GM23338 (cell line): Measurements from ENCODE around the gene NELFCD. TPM values are rescaled to one million over a fixed set of nuclear protein-coding genes. Genes with fewer than 3 reads are reported as not detected.

Experiments used
- ATAC-seq: fragments of 200-7000 bp; cut with Tn5 transposase; 3 replicates; pipeline ENCODE4 v1.9.1; 2020
- DNase-seq: peaks from one replicate; pipeline ENCODE4 v3.0.0-alpha.2; 2015; ENCODE audit warnings: low spot score
- H2AFZ ChIP-seq: fragments of 200-600 bp; sonication (generic); 2 replicates; pipeline ENCODE4 v1.8.0; 2016; ENCODE audit warnings: antibody characterized with exemption, mild to moderate bottlenecking, moderate library complexity
- H3F3A ChIP-seq: fragments of 200-600 bp; sonication (generic); replicated peaks from 2 replicates; pipeline ENCODE4 v1.8.0; 2017; ENCODE audit warnings: antibody characterized with exemption, mixed run types, low read depth
- H3K27ac ChIP-seq: fragments of 200-600 bp; sonication (generic); 2 replicates; pipeline ENCODE4 v1.6.1; 2016; ENCODE audit warnings: low read depth
- H3K27me3 ChIP-seq: fragments of 200-600 bp; sonication (generic); 2 replicates; pipeline ENCODE4 v1.8.0; 2016; ENCODE audit warnings: mild to moderate bottlenecking, mixed run types, moderate library complexity; ENCODE audit not compliant: insufficient read depth
- H3K36me3 ChIP-seq: fragments of 200-600 bp; sonication (generic); 2 replicates; pipeline ENCODE4 v1.8.0; 2016; ENCODE audit warnings: mild to moderate bottlenecking; ENCODE audit not compliant: insufficient read depth
- H3K4me1 ChIP-seq: fragments of 200-600 bp; sonication (generic); 2 replicates; pipeline ENCODE4 v1.8.0; 2016; ENCODE audit warnings: mild to moderate bottlenecking, moderate library complexity; ENCODE audit not compliant: insufficient read depth
- H3K4me2 ChIP-seq: fragments of 200-600 bp; sonication (generic); 2 replicates; pipeline ENCODE4 v1.7.1; 2017; ENCODE audit warnings: mixed run types
- H3K4me3 ChIP-seq: fragments of 200-600 bp; sonication (generic); 2 replicates; pipeline ENCODE4 v1.6.1; 2016; ENCODE audit warnings: mixed run types
- H3K79me2 ChIP-seq: fragments of 200-600 bp; sonication (generic); replicated peaks from 2 replicates; pipeline ENCODE4 v1.8.0; 2017; ENCODE audit warnings: mild to moderate bottlenecking; ENCODE audit not compliant: insufficient read depth
- H3K9me2 ChIP-seq: fragments of 200-600 bp; sonication (generic); 2 replicates; pipeline ENCODE4 v1.8.0; 2017; ENCODE audit not compliant: insufficient read depth
- H4K20me1 ChIP-seq: fragments of 200-600 bp; sonication (generic); replicated peaks from 2 replicates; pipeline ENCODE4 v1.8.0; 2017; ENCODE audit warnings: mild to moderate bottlenecking; ENCODE audit not compliant: insufficient read depth
- H3K27ac Mint-ChIP-seq: 2 replicates; pipeline ENCODE4 v1.8.0; 2020; ENCODE audit warnings: inconsistent platforms, mild to moderate bottlenecking, moderate library complexity, mixed read lengths
- H3K27me3 Mint-ChIP-seq: 3 replicates; pipeline ENCODE4 v1.8.0; 2022; ENCODE audit warnings: low read depth, mild to moderate bottlenecking, moderate library complexity, mixed read lengths, inconsistent platforms; ENCODE audit not compliant: insufficient read depth, poor library complexity
- H3K36me3 Mint-ChIP-seq: 3 replicates; pipeline ENCODE4 v1.8.0; 2021; ENCODE audit warnings: low read depth, mild to moderate bottlenecking, inconsistent platforms, moderate library complexity, mixed read lengths
- H3K4me1 Mint-ChIP-seq: 3 replicates; pipeline ENCODE4 v1.8.0; 2020; ENCODE audit warnings: mild to moderate bottlenecking, inconsistent platforms, mixed read lengths
- H3K4me3 Mint-ChIP-seq: 3 replicates; pipeline ENCODE4 v1.8.0; 2021; ENCODE audit warnings: moderate library complexity, mild to moderate bottlenecking, inconsistent platforms, mixed read lengths
- H3K9me3 Mint-ChIP-seq: 3 replicates; pipeline ENCODE4 v1.8.0; 2020; ENCODE audit warnings: moderate library complexity, mild to moderate bottlenecking, inconsistent platforms, mixed read lengths
- CREB1 ChIP-seq: fragments of 250-450 bp; sonication (Bioruptor Pico); IDR thresholded peaks from 2 replicates; pipeline ENCODE4 v1.5.0; 2020; ENCODE audit warnings: low read depth, mild to moderate bottlenecking, moderate library complexity
- CTCF ChIP-seq, 2 experiments: fragments of 200-600 bp in 1 of 2; sonication (generic) in 1 of 2; conservative IDR thresholded peaks; 2 replicates each; pipeline versions ENCODE4 v1.5.1 to v1.6.1; 2016 to 2017; ENCODE audit warnings: antibody characterized with exemption in 2 of 2, low read depth in 2 of 2, mild to moderate bottlenecking in 2 of 2, moderate library complexity in 1 of 2
- JUNB ChIP-seq: IDR thresholded peaks from one replicate; pipeline ENCODE4 v1.6.1; 2016; ENCODE audit warnings: antibody characterized with exemption; ENCODE audit not compliant: unreplicated experiment
- NANOG ChIP-seq: IDR thresholded peaks from 2 replicates; pipeline ENCODE4 v1.6.1; 2016; ENCODE audit warnings: antibody characterized with exemption, borderline replicate concordance
- REST ChIP-seq: IDR thresholded peaks from one replicate; pipeline ENCODE4 v1.6.1; 2018; ENCODE audit warnings: antibody characterized with exemption; ENCODE audit not compliant: unreplicated experiment
- STAT1 ChIP-seq: IDR thresholded peaks from one replicate; pipeline ENCODE4 v1.6.1; 2016; ENCODE audit warnings: antibody characterized with exemption; ENCODE audit not compliant: unreplicated experiment
- ZNF114 ChIP-seq: fragments of 250-450 bp; sonication (Bioruptor Pico); IDR thresholded peaks from 2 replicates; pipeline ENCODE4 v1.5.0; 2020; ENCODE audit warnings: mild to moderate bottlenecking, moderate library complexity
- ZNF331 ChIP-seq: fragments of 250-450 bp; sonication (Bioruptor Pico); IDR thresholded peaks from 2 replicates; pipeline ENCODE4 v1.5.0; 2020; ENCODE audit warnings: low read depth, mild to moderate bottlenecking, moderate library complexity
- ZNF462 ChIP-seq: fragments of 250-450 bp; sonication (Bioruptor Pico); IDR thresholded peaks from 2 replicates; pipeline ENCODE4 v1.5.0; 2020; ENCODE audit warnings: mild to moderate bottlenecking, moderate library complexity
- polyA plus RNA-seq: library from polyadenylated mRNA; unstranded; fragments of >200 nt; fragmentation: Nextera tagmentation; extraction: Ambion mirVana; gene quantifications from 2 replicates; pipeline ENCODE4 v1.2.1, GENCODE V29; 2016
- total RNA-seq: library from RNA; depleted of rRNA; stranded (reverse); fragments of >200 nt; shearing (Covaris generic); gene quantifications from 2 replicates; pipeline ENCODE4 v1.2.3, GENCODE V29; 2014

NELFCD gene
- total and polyA plus RNA-seq, 2 experiments from 2014 or later, result 52.9 to 75.8 TPM

GRCh38 chr20:58938078-58938477 is 43.0 kb upstream of the NELFCD start (continued):
- TF ChIP-seq REST, result no peak

GRCh38 chr20:58938541-58938940 is 42.5 kb upstream of the NELFCD start:
- H3K27me3 Mint-ChIP-seq, result peaks cover 3% of the 10 kb centered on the region
- peaks cover 5% of the 10 kb centered on the region; the same call in 1 of the 3 replicates for H3K9me3 Mint-ChIP-seq
- ATAC-seq (no peak), DNase-seq (no peak)
- Histone ChIP-seq H3K27me3 (no peaks in the 10 kb centered on the region), H3K27ac (no peak overlapping the region), H3F3A (no peaks in the 10 kb centered on the region), H2AFZ (peak overlapping the region; percentile 90), H3K36me3 (no peaks in the 10 kb centered on the region), H3K4me3 (no peak overlapping the region), H3K4me2 (no peak overlapping the region), H3K79me2 (no peaks in the 10 kb centered on the region), H3K4me1 (no peaks in the 10 kb centered on the region; the same call in 1 of the 2 replicates), H4K20me1 (no peaks in the 10 kb centered on the region), H3K9me2 (0 out of 2 replicates have a peak, but pooled peaks cover 5% of the 10 kb centered on the region)
- H3K4me3 Mint-ChIP-seq, result no peak overlapping the region
- 0 out of 3 replicates have a peak, but pooled peaks cover 3% of the 10 kb centered on the region for H3K4me1 Mint-ChIP-seq
- H3K36me3 Mint-ChIP-seq, result no peaks in the 10 kb centered on the region
- no peak overlapping the region for H3K27ac Mint-ChIP-seq
- TF ChIP-seq NANOG, result no peak
- TF ChIP-seq CTCF (conservative IDR thresholded peaks at IDR 0.05; ENCODE audit: low read depth in 2 of 2), result no peak
- no peak for TF ChIP-seq ZNF331 (CRISPR knock-in tag)
- TF ChIP-seq STAT1, result no peak
- no peak for TF ChIP-seq ZNF114
- no peak for TF ChIP-seq REST
- no peak for TF ChIP-seq ZNF462 (CRISPR knock-in tag)
- no peak for TF ChIP-seq CREB1 (CRISPR knock-in tag)
- TF ChIP-seq JUNB, result no peak
